DMS114 treated with DMSO at 0.1 percent for 48 hours (cell line): Measurements from ENCODE around the gene P3H3.
A peak's percentile ranks its signal among the peaks of the same experiment; 100 is the strongest.

ENCODE experiments used
- DNase-seq: peaks from one replicate; lab custom pipeline; 2025; ENCODE audit not compliant: unreplicated experiment; lab: John Stamatoyannopoulos, UW

Gene P3H3

GRCh38 chr12:6826125-6826733 lies 2.0 kb upstream of the P3H3 start:
- no peak for DNase-seq

- DNase-seq: no peak
Measured at GRCh38 chr12:6826734-6827436, 1.3 kb upstream of the P3H3 start.

- DNase-seq: peak; percentile 33
Measured at GRCh38 chr12:6827437-6827911, 733 bp upstream of the P3H3 start.

GRCh38 chr12:6828781-6829535 lies 751 bp downstream of the P3H3 start:
- peak; percentile 55 for DNase-seq

- DNase-seq: no peak
Measured at GRCh38 chr12:6829536-6830220, 1.5 kb downstream of the P3H3 start.

- DNase-seq: no peak
Measured at GRCh38 chr12:6830286-6830890, 2.2 kb downstream of the P3H3 start.

GRCh38 chr12:6830999-6831398 lies 2.8 kb downstream of the P3H3 start:
- no peak for DNase-seq

GRCh38 chr12:6831450-6831995 lies 3.3 kb downstream of the P3H3 start:
- DNase-seq: no peak

- DNase-seq: no peak
Measured at GRCh38 chr12:6832125-6832524, 3.9 kb downstream of the P3H3 start.

- no peak for DNase-seq
Measured at GRCh38 chr12:6833189-6833890, 5.1 kb downstream of the P3H3 start.

GRCh38 chr12:6834254-6834653 lies 6.0 kb downstream of the P3H3 start:
- DNase-seq: no peak

GRCh38 chr12:6834873-6835272 lies 6.7 kb downstream of the P3H3 start:
- DNase-seq: no peak

GRCh38 chr12:6836851-6837250 lies 8.6 kb downstream of the P3H3 start:
- DNase-seq: no peak

GRCh38 chr12:6837370-6838060 lies 9.3 kb downstream of the P3H3 start:
- no peak for DNase-seq

- DNase-seq: no peak
Measured at GRCh38 chr12:6838854-6839253, 10.6 kb downstream of the P3H3 start.

GRCh38 chr12:6839482-6840201 lies 11.4 kb downstream of the P3H3 start:
- DNase-seq: no peak

- no peak for DNase-seq
Measured at GRCh38 chr12:6840330-6840729, 12.1 kb downstream of the P3H3 start.

- DNase-seq: no peak
Measured at GRCh38 chr12:6840761-6841515, 12.7 kb downstream of the P3H3 start, which contains the start of gene GNB3. TSS of gene GNB3 (plus strand) at chr12:6840925. CDS start at chr12:6841288, 363 bp downstream.
